GM12878 (cell line): ENCODE measurements around the gene ARHGAP22. TPM values are rescaled to one million over a fixed set of nuclear protein-coding genes. Genes with fewer than 3 reads are reported as not detected.

Experiments used
- ATAC-seq: fragments of 200-7000 bp; cut with Tn5 transposase; 3 replicates; pipeline ENCODE4 v1.9.1; 2020; ENCODE audit warnings: mild to moderate bottlenecking, moderate library complexity
- BruUV-seq: library from RNA; stranded (reverse); fragments of 400-500 nt; replicated peaks from 2 replicates; lab custom pipeline; 2021; lab: Mats Ljungman, UMichigan
- CTCF ChIA-PET: fragments of 300-600 bp; sonication (Branson Sonifier 250); formaldehyde crosslinking; extraction: SDS; loops from one replicate; lab custom pipeline; 2021; ENCODE audit warnings: inconsistent platforms; lab: Yijun Ruan, JAX
- POLR2A ChIA-PET: fragments of 350-600 bp; formaldehyde crosslinking; extraction: SDS; loops from one replicate; lab custom pipeline; 2021; ENCODE audit warnings: inconsistent platforms; lab: Charles Lee
- RAD21 ChIA-PET: fragments of 300-600 bp; sonication (Branson Sonifier 250); formaldehyde crosslinking; loops from one replicate; lab custom pipeline; 2023; ENCODE audit warnings: antibody characterized with exemption; ENCODE audit not compliant: unreplicated experiment; lab: Charles Lee
- SMC1A ChIA-PET: fragments of 300-600 bp; sonication (Branson Sonifier 250); formaldehyde crosslinking; loops from one replicate; lab custom pipeline; 2023; ENCODE audit not compliant: unreplicated experiment, uncharacterized antibody; lab: Charles Lee
- DNase-seq: peaks from one replicate; pipeline ENCODE4 v3.0.0-alpha.2; 2011; ENCODE audit warnings: low read depth, low spot score
- FAIRE-seq: peaks from 3 replicates; lab custom pipeline; 2011; peaks lifted over from hg19 to GRCh38; lab: Jason Lieb, UNC
- H2AFZ ChIP-seq: 2 replicates; pipeline ENCODE4 v1.6.0; 2011; ENCODE audit warnings: low read depth, low read length, control low read depth; ENCODE audit not compliant: control insufficient read depth
- H3K27ac ChIP-seq: 2 replicates; pipeline ENCODE4 v1.5.1; 2011; ENCODE audit warnings: control low read depth; ENCODE audit not compliant: control insufficient read depth, insufficient read depth
- H3K27me3 ChIP-seq, 2 experiments: replicated peaks in 1 of 2; 2 replicates each; pipeline versions ENCODE4 v1.6.0 to v1.6.1; 2011; ENCODE audit warnings: low read length in 1 of 2; ENCODE audit not compliant: control insufficient read depth in 2 of 2, insufficient read depth in 2 of 2
- H3K36me3 ChIP-seq, 2 experiments: 2 replicates each; pipeline ENCODE4 v1.5.1; 2011; ENCODE audit warnings: low read length in 1 of 2; ENCODE audit not compliant: control insufficient read depth in 2 of 2, insufficient read depth in 2 of 2
- H3K4me1 ChIP-seq: 2 replicates; pipeline ENCODE4 v1.6.1; 2011; ENCODE audit warnings: mild to moderate bottlenecking, low read length, moderate library complexity, mixed read lengths; ENCODE audit not compliant: control insufficient read depth, insufficient read depth
- H3K4me2 ChIP-seq: 2 replicates; pipeline ENCODE4 v1.6.0; 2011; ENCODE audit warnings: control low read depth; ENCODE audit not compliant: control insufficient read depth, insufficient read depth
- H3K4me3 ChIP-seq: fragments of 200-600 bp; sonication (generic); 2 replicates; pipeline ENCODE4 v1.5.1; 2016
- H3K79me2 ChIP-seq: 2 replicates; pipeline ENCODE4 v1.6.0; 2011; ENCODE audit warnings: low read length; ENCODE audit not compliant: control insufficient read depth, insufficient read depth
- H3K9ac ChIP-seq: 2 replicates; pipeline ENCODE4 v1.8.0; 2011; ENCODE audit warnings: low read length, control low read depth, mixed read lengths; ENCODE audit not compliant: control insufficient read depth, insufficient read depth
- H3K9me3 ChIP-seq: replicated peaks from 3 replicates; pipeline ENCODE4 v1.5.1; 2011; ENCODE audit warnings: mild to moderate bottlenecking, low read length; ENCODE audit not compliant: control insufficient read depth, insufficient read depth
- H4K20me1 ChIP-seq: 2 replicates; pipeline ENCODE4 v1.6.0; 2011; ENCODE audit not compliant: control insufficient read depth, insufficient read depth
- ATF7 ChIP-seq: fragments of 450-650 bp; IDR thresholded peaks from 2 replicates; pipeline ENCODE4 v1.6.1; 2016; ENCODE audit warnings: low read depth, mild to moderate bottlenecking
- EGR1 ChIP-seq, 2 experiments: IDR thresholded peaks; 1 replicate in 1 of 2; 2 replicates in 1 of 2; pipeline ENCODE4 v1.6.1; 2011 to 2012; ENCODE audit warnings: low read depth in 2 of 2, low read length in 2 of 2, borderline replicate concordance in 1 of 2, mild to moderate bottlenecking in 1 of 2, moderate library complexity in 1 of 2
- RAD21 ChIP-seq: IDR thresholded peaks from 2 replicates; pipeline ENCODE4 v1.6.1; 2011; ENCODE audit warnings: mild to moderate bottlenecking, low read depth, low read length, moderate library complexity; ENCODE audit not compliant: insufficient read depth
- SMC3 ChIP-seq: IDR thresholded peaks from 2 replicates; pipeline ENCODE4 v1.6.1; 2011; ENCODE audit warnings: low read length, improper control_type of control experiment, borderline replicate concordance
- WGBS: methylation state at CpG from one replicate; pipeline ENCODE4 v1.1.6; 2016; ENCODE audit warnings: low lambda C conversion rate; ENCODE audit not compliant: insufficient replicate concordance, insufficient coverage; ENCODE audit errors: missing lambda C conversion rate; 5-methylcytosine and 5-hydroxymethylcytosine counted together
- in situ Hi-C: fragments of 300-500 bp; cut with MboI; formaldehyde crosslinking; loops from 9 replicates; pipeline ENCODE4 v1.14.3; 2018; ENCODE audit warnings: mixed read lengths
- intact Hi-C: fragments of 100-400 bp; cut with micrococcal nuclease; formaldehyde crosslinking; loops from one replicate; pipeline ENCODE4 v1.14.2; 2022; ENCODE audit not compliant: unreplicated experiment
- polyA plus RNA-seq, 11 experiments: library from polyadenylated mRNA; depleted of rRNA in 4 of 11; unstranded in 6 of 11; stranded (reverse) in 5 of 11; fragments of >200 nt; fragmentation: Nextera tagmentation in 4 of 11; fragmentation: Illumina TruSeq in 1 of 11; extraction: Ambion mirVana in 4 of 11; extraction: Trizol in 1 of 11; gene quantifications; 1 replicate in 1 of 11; 2 replicates in 10 of 11; pipeline versions ENCODE4 v1.2.1 to v1.2.3, GENCODE V29; 2011 to 2016; ENCODE audit warnings: inconsistent platforms in 2 of 11, missing spikeins in 2 of 11, low read depth in 1 of 11
- total RNA-seq, 4 experiments: library from RNA; depleted of rRNA in 3 of 4; stranded (reverse); fragments of >200 nt in 3 of 4; fragmentation: Illumina TruSeq in 1 of 4; extraction: Trizol in 1 of 4; gene quantifications; 2 replicates each; pipeline versions ENCODE4 v1.2.1 to v1.2.3, GENCODE V29; 2013 to 2021
- TF ChIP-seq, protein P1 (sequence below), 3 experiments: IDR thresholded peaks in 2 of 3; conservative IDR thresholded peaks in 1 of 3; 2 replicates each; pipeline ENCODE4 v1.5.1; 2011; ENCODE audit warnings: low read depth in 3 of 3, low read length in 3 of 3, mild to moderate bottlenecking in 3 of 3, control low read depth in 2 of 3, moderate library complexity in 2 of 3, inconsistent platforms in 1 of 3, mixed read lengths in 1 of 3; ENCODE audit not compliant: control insufficient read depth in 2 of 3, insufficient read depth in 1 of 3; ENCODE audit errors: extremely low read depth in 1 of 3

Gene ARHGAP22
- total and polyA plus RNA-seq, 10 of the 15 experiments (the other 5 are each of a cell fraction or from before 2014, with no cell fraction given) = 0.07 to 0.61 (median 0.18) TPM; not detected in 5

DNA sequence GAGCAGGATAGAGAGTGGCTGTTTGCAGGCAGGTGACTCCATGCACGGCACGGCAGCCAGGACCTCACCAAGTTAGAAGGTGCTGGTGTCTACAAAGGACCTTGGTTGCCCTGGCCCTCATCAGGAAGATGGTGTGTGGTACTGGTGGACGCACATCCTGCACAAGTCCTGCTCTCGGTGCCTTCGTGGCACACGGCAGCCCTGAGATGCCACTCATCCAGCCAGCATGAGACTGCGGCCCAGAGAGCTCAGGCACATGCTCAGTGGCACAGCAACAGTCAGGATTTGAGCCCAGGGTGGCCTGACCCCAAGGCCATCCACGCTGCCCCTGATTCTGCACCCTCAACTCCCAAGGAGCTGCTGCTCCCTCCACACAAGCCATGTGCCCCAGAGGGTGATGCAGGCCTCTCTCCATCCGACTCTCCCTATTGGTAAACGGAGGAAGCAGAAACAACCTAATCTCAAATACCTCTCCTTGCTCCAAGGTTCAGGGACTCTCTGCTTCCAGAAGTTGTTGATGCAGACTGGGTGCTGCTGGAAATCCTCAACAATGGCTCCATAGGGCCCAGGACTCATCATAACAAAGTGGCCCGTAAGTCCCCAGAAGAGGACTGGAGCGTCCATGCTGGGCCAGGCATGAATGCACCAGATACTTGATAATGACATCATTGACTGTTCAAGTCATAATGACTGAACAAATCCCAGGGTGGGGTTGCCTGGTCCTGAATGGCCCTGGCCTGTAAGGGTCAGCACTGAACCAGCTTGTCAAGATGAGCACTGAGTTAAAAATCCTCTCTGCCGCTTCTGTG is 93.6 kb downstream of the ARHGAP22 start:
- no peaks in the 10 kb centered on the region; the same call in 1 of the 3 replicates for H3K9me3 ChIP-seq
- ChIA-PET SMC1A (interaction anchor here (0.5 to 1.7 kb wide), 2 partner anchors 9 to 156 kb away, joined by 3 to 4 read pairs; no protein-coding TSS in a partner anchor), POLR2A (no interaction called here), RAD21 (no interaction called here), CTCF (interaction anchor here (6.5 kb wide), 1 partner anchor 148 kb away, joined by 50 read pairs; no protein-coding TSS in a partner anchor)
- in situ Hi-C loops (loop anchor here (10.0 kb wide), 1 partner anchor 296 kb away; no protein-coding TSS in a partner anchor), intact Hi-C loops (no loop called here)
- TF ChIP-seq ATF7 (peak; percentile 34; the same call in 1 of the 2 replicates), EGR1 (IDR thresholded peaks at IDR 0.05; ENCODE audit: borderline replicate concordance in 1 of 2, low read depth in 2 of 2, low read length in 2 of 2) (no peak)
- peak; percentile 24; the same call in 2 of the 3 replicates for ATAC-seq
- BruUV-seq = no TSS peak
- H2AFZ ChIP-seq = no peak overlapping the region
- H3K27me3 ChIP-seq = no peaks in the 10 kb centered on the region
- DNase-seq = no peak
- FAIRE-seq = no peak
- no peak overlapping the region for H3K27ac ChIP-seq
- H4K20me1 ChIP-seq = no peaks in the 10 kb centered on the region
- no peaks in the 10 kb centered on the region for H3K36me3 ChIP-seq
- H3K4me1 ChIP-seq = peaks cover 6% of the 10 kb centered on the region
- no peaks in the 10 kb centered on the region for H3K79me2 ChIP-seq
- H3K4me3 ChIP-seq = no peak overlapping the region
- H3K4me2 ChIP-seq = no peak overlapping the region
- 50% methylated on average over 12 of the region's 13 CpGs for WGBS
- no peak overlapping the region for H3K9ac ChIP-seq

DNA sequence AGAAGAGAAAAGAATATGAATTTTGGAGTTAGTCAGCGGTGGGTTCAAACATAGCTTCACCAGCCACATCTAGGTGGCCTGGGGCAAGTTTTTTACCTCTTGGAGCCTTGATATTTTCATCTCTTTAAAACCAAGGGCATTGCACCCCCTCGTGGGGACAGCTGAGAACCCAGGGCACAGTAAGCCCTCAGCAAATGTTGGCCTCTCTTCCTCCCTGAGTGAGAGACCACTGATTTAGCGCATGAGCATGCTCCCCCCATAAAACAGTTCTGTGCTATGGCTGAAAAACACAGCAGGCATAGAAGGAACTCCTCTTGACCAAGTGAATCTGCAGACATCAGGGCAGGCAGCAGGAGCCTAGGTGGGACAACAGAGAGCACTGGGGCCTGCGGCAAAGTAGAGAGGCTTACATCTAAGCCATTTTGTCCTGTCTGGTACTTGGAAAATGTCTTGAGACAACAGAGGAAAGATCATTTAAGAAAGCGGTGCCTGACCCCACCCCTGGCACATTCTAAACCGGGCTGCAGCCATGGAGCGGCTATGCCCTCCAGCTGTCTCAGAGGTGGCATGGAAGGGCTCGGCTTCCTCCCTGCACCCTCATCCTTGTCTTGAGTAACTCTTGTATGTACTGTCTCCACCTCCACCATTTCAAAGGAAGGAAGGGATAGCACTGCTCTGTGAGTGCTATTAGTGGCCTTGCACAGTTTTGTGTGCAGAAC is 94.7 kb downstream of the ARHGAP22 start:
- Histone ChIP-seq H3K4me3 (no peak overlapping the region), H4K20me1 (no peaks in the 10 kb centered on the region)
- BruUV-seq = no TSS peak
- FAIRE-seq (peak; percentile 27), DNase-seq (no peak)
- intact Hi-C loops = loop anchor here (1.0 to 5.0 kb wide), 2 partner anchors 198 to 295 kb away; no protein-coding TSS in a partner anchor
- TF ChIP-seq EGR1 (IDR thresholded peaks at IDR 0.05; ENCODE audit: borderline replicate concordance in 1 of 2, low read depth in 2 of 2, low read length in 2 of 2) (no peak), SMC3 (peak; percentile 49; the same call in 1 of the 2 replicates), RAD21 (peak; percentile 67)
- TF ChIP-seq, protein P1, sequence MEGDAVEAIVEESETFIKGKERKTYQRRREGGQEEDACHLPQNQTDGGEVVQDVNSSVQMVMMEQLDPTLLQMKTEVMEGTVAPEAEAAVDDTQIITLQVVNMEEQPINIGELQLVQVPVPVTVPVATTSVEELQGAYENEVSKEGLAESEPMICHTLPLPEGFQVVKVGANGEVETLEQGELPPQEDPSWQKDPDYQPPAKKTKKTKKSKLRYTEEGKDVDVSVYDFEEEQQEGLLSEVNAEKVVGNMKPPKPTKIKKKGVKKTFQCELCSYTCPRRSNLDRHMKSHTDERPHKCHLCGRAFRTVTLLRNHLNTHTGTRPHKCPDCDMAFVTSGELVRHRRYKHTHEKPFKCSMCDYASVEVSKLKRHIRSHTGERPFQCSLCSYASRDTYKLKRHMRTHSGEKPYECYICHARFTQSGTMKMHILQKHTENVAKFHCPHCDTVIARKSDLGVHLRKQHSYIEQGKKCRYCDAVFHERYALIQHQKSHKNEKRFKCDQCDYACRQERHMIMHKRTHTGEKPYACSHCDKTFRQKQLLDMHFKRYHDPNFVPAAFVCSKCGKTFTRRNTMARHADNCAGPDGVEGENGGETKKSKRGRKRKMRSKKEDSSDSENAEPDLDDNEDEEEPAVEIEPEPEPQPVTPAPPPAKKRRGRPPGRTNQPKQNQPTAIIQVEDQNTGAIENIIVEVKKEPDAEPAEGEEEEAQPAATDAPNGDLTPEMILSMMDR (IDR thresholded peaks at IDR 0.05 in 2 of 3, conservative IDR thresholded peaks at IDR 0.05 in 1 of 3; ENCODE audit: control insufficient read depth in 2 of 3, extremely low read depth in 1 of 3, insufficient read depth in 1 of 3, low read depth in 3 of 3, low read length in 3 of 3) = peak; percentile 43 to 51 (median 50); a peak in 5 of 6 replicates
- TF ChIP-seq, all 136 proteins: peak for 3
- Histone ChIP-seq H3K27ac (no peak overlapping the region), H3K9me3 (no peaks in the 10 kb centered on the region), H3K9ac (no peak overlapping the region), H3K36me3 (no peaks in the 10 kb centered on the region), H3K27me3 (no peaks in the 10 kb centered on the region), H3K4me2 (no peak overlapping the region), H2AFZ (no peak overlapping the region), H3K79me2 (no peaks in the 10 kb centered on the region), H3K4me1 (peaks cover 6% of the 10 kb centered on the region)
- ChIA-PET POLR2A (no interaction called here), SMC1A (interaction anchor here (1.1 kb wide), 1 partner anchor 145 kb away, joined by 4 read pairs; no protein-coding TSS in a partner anchor), CTCF (interaction anchor here (1.1 to 6.5 kb wide), 4 partner anchors 11 to 313 kb away, joined by 3 to 50 read pairs (median 4); no protein-coding TSS in a partner anchor), RAD21 (interaction anchor here (0.6 kb wide), 1 partner anchor 24 kb away, joined by 3 read pairs; no protein-coding TSS in a partner anchor)
- 55% methylated on average over 8 of the region's 8 CpGs for WGBS
- peak; percentile 73 for ATAC-seq
- in situ Hi-C loops = loop anchor here (10.0 kb wide), 1 partner anchor 295 kb away; no protein-coding TSS in a partner anchor
